ELF-1 (cell line): ENCODE results near the gene TGFBR2.

Experiments used
- DNase-seq: peaks from one replicate; pipeline ENCODE4 v3.0.0-alpha.2; 2016; ENCODE audit warnings: low read depth, low spot score

Gene TGFBR2

DNA sequence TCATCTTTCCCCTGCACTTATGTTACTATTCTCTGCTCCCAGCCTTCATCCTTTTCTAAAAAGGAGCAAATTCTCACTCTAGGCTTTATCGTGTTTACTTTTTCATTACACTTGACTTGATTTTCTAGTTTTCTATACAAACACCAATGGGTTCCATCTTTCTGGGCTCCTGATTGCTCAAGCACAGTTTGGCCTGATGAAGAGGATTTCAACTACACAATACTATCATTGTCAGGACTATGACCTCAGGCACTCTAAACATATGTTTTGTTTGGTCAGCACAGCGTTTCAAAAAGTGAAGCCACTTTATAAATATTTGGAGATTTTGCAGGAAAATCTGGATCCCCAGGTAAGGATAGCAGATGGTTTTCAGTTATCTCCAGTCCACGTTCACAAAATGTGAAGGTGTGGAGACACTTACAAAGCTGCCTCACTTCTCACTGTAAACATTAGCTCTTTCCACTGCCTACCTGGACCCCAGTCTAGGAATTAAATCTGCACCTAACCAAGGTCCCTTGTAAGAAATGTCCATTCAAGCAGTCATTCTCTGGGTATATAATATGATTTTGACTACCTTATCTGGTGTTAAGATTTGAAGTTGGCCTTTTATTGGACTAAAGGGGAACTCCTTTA is 86.2 kb downstream of the TGFBR2 start:
- DNase-seq, result no peak

DNA sequence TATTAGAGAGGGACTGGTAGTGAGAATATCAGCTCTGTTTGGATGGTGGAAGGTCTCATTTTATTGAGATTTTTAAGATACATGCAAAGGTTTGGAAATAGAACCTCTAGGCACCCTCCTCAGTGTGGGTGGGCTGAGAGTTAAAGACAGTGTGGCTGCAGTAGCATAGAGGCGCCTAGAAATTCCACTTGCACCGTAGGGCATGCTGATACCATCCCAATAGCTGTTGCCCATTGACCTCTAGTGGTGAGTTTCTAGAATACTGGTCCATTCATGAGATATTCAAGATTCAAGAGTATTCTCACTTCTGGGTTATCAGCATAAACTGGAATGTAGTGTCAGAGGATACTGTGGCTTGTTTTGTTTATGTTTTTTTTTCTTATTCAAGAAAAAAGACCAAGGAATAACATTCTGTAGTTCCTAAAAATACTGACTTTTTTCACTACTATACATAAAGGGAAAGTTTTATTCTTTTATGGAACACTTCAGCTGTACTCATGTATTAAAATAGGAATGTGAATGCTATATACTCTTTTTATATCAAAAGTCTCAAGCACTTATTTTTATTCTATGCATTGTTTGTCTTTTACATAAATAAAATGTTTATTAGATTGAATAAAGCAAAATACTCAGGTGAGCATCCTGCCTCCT is 87.2 kb downstream of the TGFBR2 start:
- DNase-seq, result peak; percentile 58

- no peak for DNase-seq
Measured at GRCh38 chr3:30694148-30694547, 87.7 kb downstream of the TGFBR2 start.

DNA sequence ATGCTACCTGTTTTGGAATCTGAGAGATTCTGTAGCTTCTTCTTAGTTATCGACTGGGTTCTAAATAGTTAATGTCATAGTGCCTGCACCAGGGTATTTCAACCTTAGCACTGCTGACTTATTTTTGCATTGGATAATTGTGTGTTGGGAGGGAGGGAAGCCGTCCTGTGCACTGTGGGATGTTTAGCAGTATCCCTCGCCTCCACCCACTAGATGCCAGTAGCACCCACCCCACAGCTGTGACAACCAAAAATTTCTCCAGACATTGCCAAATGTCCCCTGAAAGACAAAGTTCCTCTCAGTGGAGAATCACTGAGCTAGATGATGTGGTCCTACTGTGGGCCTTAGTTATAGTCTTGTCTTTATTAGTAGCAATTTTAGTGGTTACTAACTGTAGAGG is 88.3 kb downstream of the TGFBR2 start:
- DNase-seq, result no peak

GRCh38 chr3:30695302-30696061 is 89.1 kb downstream of the TGFBR2 start:
- no peak for DNase-seq

GRCh38 chr3:30696403-30696819 is 90.0 kb downstream of the TGFBR2 start:
- DNase-seq, result no peak

- no peak for DNase-seq
Measured at GRCh38 chr3:30696896-30697295, 90.5 kb downstream of the TGFBR2 start.

DNA sequence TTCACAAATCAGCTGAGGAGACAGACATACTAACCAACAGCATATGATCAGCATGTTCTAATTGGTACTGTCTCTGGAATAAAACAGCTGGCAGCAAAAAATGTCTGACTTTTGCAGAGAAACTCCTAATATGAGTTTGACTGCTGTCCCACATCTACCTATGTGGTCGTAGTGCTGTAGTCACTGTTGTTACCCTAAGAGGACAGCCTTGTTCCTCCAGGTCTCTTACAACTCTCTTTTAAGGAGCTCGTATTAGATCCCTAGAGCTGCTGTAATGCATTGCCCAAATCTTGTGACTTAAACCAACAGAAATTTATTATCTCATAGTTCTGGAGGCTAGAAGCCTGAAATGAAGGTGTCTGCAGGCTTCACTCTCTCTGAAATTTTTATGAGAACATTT is 92.1 kb downstream of the TGFBR2 start:
- DNase-seq, result no peak

DNA sequence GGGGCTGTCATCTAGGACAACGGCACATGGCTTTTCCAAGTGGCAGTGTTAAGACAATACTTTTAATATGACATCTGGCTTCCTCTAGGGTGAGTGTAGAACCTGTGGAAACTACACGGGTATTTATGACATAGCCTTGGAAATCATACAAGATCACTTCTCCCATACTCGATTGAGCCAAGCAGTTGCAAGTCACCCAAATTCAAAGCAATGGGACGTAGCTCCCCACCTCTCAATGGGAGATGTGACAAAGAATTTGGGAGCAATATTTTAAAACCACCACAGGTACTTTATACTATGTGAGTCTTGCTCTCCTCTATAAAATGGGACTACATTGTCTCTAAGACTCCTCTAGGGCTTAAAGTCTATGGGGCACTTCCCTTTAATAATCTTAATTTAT is 93.5 kb downstream of the TGFBR2 start:
- DNase-seq, result no peak

DNA sequence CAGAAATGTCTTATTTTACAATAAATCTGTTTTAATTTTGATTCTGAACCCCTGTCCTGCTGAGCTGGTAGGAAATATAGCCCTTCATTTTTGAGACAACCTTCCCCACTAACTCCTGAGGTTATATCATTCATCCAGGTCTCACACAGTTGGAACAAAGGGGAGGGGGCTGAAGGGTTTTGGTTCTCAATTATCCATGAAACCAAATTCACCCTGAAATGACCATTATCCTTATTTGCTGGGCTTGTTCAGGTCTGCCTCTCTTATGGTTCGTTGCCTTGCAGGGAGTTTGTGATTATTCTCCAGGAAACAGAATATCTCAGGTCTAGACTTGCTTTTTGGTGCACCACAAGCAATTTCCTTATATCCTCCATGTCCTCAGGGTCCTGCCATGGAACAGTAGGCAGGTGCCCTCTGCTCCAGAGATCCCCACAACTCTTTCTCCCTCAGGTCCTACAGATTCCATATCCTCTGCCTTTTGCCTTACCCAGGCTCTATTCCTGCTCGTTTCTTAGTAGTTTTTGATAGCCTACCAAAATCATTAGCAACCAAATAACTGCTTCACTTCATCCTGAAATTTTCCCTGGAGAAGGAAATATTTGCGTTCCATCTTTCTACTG is 94.4 kb downstream of the TGFBR2 start:
- no peak for DNase-seq

- no peak for DNase-seq
Measured at GRCh38 chr3:30702038-30702827, 95.8 kb downstream of the TGFBR2 start.

DNA sequence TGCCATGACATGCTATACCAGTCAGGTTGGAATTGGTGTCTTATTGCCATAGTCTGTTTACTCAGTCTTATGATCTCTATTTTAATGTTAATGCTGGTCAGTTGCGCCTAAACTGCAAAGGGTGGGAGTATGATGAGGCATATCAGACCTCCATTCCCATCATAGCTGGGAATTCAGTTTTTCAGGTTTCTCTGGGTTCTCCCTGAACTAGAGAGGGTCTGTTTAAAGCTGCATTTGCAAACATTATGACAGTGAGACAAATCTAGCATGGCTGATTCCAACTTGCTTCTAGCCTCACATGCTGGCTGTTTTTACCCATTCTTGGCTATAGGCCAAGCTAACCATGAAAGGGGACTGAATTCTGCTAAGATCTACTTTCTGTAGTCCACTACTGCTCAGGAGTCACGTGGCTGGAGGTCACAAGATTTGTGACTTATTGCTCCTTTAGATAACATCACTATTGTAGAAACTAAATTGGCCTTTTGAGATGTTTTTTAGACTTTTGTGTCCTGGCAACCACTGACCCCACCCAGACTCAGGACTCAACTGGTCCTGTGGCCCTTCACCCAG is 96.5 kb downstream of the TGFBR2 start:
- no peak for DNase-seq

DNA sequence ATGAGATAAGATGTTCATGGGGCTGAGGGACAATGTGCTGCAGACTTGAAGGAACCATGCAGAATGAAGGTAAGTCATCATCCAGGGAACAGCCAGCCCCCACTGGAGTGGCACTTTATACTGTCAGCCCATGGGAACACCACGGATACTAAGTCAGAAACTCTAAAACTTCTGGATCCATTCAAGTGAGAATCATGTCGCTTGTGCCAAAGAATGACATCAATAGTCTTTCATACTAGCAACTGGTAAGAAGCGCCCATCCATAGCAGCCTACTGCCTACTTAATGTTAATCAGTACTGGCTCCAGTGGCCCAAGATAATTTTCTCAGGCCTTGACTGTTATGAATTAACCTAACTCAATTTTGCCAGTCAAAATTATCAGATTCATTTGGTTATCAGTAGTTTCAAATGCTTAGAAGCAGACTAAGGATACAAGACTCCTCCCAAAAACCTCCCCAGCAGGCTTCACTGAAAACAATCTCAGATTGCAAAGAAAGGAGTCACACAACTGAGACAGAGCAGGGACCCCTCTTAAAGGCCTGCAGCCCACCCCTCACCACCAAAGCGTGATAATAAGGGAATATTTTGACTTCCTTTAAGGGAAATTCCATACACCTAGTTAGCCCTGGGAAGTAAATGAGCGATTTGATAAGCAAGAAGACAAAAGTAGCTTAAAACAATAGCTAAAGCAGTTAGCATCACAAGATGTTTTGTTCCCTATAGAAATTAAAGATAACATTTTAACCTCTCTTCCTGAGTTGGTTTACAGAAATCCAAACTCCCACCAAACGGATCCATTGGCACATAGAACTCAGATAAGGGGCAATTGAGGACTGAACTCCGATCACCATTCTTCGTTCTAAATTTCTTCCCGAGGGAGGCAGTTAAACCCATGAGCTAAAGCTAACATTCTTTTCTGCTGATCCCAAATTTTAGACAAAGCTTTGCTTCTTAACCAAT is 98.8 kb downstream of the TGFBR2 start:
- no peak for DNase-seq

DNA sequence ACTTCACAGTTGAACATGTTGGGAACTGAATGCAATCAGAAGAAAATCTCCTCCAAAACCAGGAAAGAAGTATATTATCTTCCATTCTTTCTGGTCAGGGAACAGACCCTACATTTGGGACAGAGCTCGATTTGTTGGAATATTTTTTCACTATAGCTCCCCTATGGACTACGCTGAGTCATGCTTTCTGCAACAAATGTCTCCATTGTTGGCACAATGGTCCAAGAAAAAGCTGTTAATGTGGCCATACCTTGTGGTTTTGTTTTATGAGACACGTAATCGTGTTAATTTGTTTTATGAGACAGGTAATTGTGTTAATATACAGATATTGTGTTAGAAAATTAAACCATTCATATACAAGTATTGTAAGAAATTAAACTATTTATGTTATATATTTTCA is 101.4 kb downstream of the TGFBR2 start:
- DNase-seq, result no peak

DNA sequence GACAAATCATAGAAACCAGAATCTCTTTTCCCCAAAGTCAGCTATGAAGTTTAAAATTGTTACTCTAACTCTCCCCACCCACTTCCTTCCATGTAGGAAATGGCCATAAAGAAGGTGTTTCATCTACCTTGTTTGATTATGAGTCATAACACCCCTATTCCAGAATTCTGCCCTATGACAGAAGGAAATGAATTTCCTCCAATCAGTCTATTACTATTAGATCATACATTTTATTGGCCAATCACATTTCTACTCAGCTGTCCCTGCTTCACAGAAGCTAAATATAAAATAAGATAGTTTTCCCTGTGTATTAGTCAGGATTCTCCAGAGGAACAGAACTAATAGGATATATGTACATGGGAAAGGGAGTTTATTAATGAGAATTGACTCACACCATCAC is 102.1 kb downstream of the TGFBR2 start:
- DNase-seq, result no peak

DNA sequence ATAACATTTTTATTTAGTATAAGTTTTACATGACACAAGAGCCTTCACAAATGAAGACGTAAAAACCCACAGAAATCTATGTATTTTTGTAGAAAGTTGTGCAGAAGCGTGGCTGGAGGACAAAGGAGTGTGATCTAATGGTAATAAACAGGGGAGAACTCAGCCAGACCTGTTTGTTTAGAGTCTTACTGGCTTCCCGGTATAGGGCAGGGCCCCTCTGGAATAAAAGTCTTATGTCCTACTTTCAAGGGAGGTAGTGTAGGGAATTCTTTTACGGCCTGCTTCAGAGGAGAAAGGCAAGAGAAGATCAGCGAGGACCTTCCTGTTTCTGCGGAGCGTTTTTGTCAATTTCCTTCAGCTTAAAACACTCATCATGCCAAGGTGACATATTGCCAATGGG is 103.6 kb downstream of the TGFBR2 start:
- no peak for DNase-seq

GRCh38 chr3:30711151-30711550 is 104.8 kb downstream of the TGFBR2 start:
- no peak for DNase-seq

- DNase-seq, result no peak
Measured at GRCh38 chr3:30711867-30712266, 105.5 kb downstream of the TGFBR2 start.

- DNase-seq, result no peak
Measured at GRCh38 chr3:30712991-30713390, 106.6 kb downstream of the TGFBR2 start.

- no peak for DNase-seq
Measured at GRCh38 chr3:30713885-30714503, 107.6 kb downstream of the TGFBR2 start.
